Measurements from ENCODE around the gene SNAPC2.
"Not testable (repeated sequence)": the region's sequence is repeated elsewhere in the genome, so short reads cannot be mapped to it uniquely, and the experiment has no call there.

SNAPC2 gene

GRCh38 chr19:7910321-7911161 lies 9.6 kb upstream of the SNAPC2 start:
- DNase-seq: no peak

- no peak for DNase-seq
Measured at GRCh38 chr19:7911508-7912143, 8.5 kb upstream of the SNAPC2 start.

- no peak for DNase-seq
Measured at GRCh38 chr19:7912144-7912696, 7.9 kb upstream of the SNAPC2 start.

- DNase-seq: no peak
Measured at GRCh38 chr19:7912697-7913564, 7.2 kb upstream of the SNAPC2 start.

- no peak for DNase-seq
Measured at GRCh38 chr19:7913652-7914051, 6.5 kb upstream of the SNAPC2 start.

- no peak for DNase-seq
Measured at GRCh38 chr19:7914099-7914498, 6.0 kb upstream of the SNAPC2 start.

GRCh38 chr19:7914598-7915045 lies 5.5 kb upstream of the SNAPC2 start, which contains the start of gene TGFBR3L:
TSS of gene TGFBR3L (plus strand) at chr19:7914830.
- no peak for DNase-seq

- no peak for DNase-seq
Measured at GRCh38 chr19:7915250-7916102, 4.7 kb upstream of the SNAPC2 start.

- peak; percentile 31 for DNase-seq
Measured at GRCh38 chr19:7916103-7916954, 3.8 kb upstream of the SNAPC2 start.

- DNase-seq: no peak
Measured at GRCh38 chr19:7916955-7917266, 3.2 kb upstream of the SNAPC2 start.

GRCh38 chr19:7917267-7918061 lies 2.7 kb upstream of the SNAPC2 start:
- peak; percentile 48 for DNase-seq

- not testable (repeated sequence) for DNase-seq
Measured at GRCh38 chr19:7918062-7918614, 2.0 kb upstream of the SNAPC2 start.

GRCh38 chr19:7918615-7919421 lies 1.3 kb upstream of the SNAPC2 start:
- no peak for DNase-seq

- DNase-seq: peak; percentile 98
Measured at GRCh38 chr19:7920519-7921301, 572 bp downstream of the SNAPC2 start.

GRCh38 chr19:7921302-7921966 lies 1.3 kb downstream of the SNAPC2 start:
- no peak for DNase-seq

GRCh38 chr19:7921967-7922835 lies 2.1 kb downstream of the SNAPC2 start:
- no peak for DNase-seq

- no peak for DNase-seq
Measured at GRCh38 chr19:7922836-7923195, 2.7 kb downstream of the SNAPC2 start.

Data from activated effector memory CD4-positive, alpha-beta T cell treated with Interleukin-2 at 50 U/mL for 16 hours (primary cell).